LNCaP clone FGC (cell line): Measurements from ENCODE around the gene HHIPL1.

Experiments
- DNase-seq: peaks from one replicate; pipeline ENCODE4 v3.0.0-alpha.2; 2011; ENCODE audit warnings: low read depth
- H3K4me3 ChIP-seq: 2 replicates; pipeline ENCODE4 v1.5.1; 2011; ENCODE audit warnings: mild to moderate bottlenecking, low read depth, low read length, control low read depth
- TF ChIP-seq, protein P1 (sequence below): IDR thresholded peaks from 2 replicates; pipeline ENCODE4 v1.5.1; 2012; ENCODE audit warnings: mild to moderate bottlenecking; ENCODE audit not compliant: control insufficient read depth, insufficient read depth; ENCODE audit errors: extremely low read depth

HHIPL1 gene

DNA sequence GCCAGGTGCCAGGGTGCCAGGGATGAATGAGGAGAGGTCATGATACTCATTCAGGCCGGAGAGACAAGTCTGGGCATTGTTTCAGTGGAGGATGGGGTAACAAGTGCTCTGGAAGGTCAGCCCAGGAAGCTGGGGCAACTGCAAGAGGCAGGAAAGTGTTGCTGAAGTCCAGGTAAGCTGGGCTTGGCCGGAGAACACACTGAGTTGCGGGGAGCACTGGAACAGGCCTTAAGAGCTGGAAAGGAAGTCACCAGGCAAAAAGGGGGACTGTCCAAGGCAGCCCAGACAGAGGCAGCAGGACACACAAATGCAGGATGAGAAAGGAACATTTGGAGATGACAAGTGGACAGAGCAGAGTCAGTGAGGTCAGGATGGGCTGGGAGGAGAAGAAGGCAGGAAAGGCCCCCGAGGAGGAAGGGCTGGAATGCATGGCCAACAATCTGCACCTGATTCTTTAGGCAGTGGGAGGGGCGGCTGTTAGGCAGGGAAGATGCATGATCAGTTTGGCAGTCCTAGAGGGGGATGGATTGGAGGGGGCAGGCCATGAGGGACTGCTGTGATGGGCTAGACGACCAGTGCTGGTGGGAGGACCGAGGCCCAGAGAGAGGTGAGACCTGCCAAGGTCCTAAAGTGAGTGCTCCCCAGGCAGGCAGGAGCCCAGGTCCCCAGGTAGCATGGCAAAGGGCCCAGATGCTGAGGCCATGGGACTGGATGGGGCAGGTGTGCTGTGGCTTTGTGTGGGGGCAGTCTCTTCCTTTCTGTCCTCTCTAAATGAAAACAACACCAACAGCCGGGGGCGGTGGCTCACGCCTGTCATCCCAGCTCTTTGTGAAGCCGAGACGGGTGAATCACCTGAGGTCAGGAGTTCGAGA is 17.2 kb upstream of the HHIPL1 start:
- H3K4me3 ChIP-seq: no peak overlapping the region
- DNase-seq: no peak
- TF ChIP-seq, protein P1, sequence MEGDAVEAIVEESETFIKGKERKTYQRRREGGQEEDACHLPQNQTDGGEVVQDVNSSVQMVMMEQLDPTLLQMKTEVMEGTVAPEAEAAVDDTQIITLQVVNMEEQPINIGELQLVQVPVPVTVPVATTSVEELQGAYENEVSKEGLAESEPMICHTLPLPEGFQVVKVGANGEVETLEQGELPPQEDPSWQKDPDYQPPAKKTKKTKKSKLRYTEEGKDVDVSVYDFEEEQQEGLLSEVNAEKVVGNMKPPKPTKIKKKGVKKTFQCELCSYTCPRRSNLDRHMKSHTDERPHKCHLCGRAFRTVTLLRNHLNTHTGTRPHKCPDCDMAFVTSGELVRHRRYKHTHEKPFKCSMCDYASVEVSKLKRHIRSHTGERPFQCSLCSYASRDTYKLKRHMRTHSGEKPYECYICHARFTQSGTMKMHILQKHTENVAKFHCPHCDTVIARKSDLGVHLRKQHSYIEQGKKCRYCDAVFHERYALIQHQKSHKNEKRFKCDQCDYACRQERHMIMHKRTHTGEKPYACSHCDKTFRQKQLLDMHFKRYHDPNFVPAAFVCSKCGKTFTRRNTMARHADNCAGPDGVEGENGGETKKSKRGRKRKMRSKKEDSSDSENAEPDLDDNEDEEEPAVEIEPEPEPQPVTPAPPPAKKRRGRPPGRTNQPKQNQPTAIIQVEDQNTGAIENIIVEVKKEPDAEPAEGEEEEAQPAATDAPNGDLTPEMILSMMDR: no peak

GRCh38 chr14:99628887-99629618 is 15.9 kb upstream of the HHIPL1 start:
- DNase-seq: peak; percentile 31
- H3K4me3 ChIP-seq: no peak overlapping the region
- TF ChIP-seq, protein P1: peak; percentile 98

- TF ChIP-seq, protein P1: no peak
- DNase-seq: no peak
- no peak overlapping the region for H3K4me3 ChIP-seq
These were observed 14.7 kb upstream of the HHIPL1 start for GRCh38 chr14:99630202-99630601.

- DNase-seq: no peak
- TF ChIP-seq, protein P1: no peak
- no peak overlapping the region for H3K4me3 ChIP-seq
These were observed 12.4 kb upstream of the HHIPL1 start for GRCh38 chr14:99632410-99633035.

GRCh38 chr14:99633141-99633540 is 11.8 kb upstream of the HHIPL1 start:
- H3K4me3 ChIP-seq: no peak overlapping the region
- DNase-seq: no peak
- TF ChIP-seq, protein P1: no peak

DNA sequence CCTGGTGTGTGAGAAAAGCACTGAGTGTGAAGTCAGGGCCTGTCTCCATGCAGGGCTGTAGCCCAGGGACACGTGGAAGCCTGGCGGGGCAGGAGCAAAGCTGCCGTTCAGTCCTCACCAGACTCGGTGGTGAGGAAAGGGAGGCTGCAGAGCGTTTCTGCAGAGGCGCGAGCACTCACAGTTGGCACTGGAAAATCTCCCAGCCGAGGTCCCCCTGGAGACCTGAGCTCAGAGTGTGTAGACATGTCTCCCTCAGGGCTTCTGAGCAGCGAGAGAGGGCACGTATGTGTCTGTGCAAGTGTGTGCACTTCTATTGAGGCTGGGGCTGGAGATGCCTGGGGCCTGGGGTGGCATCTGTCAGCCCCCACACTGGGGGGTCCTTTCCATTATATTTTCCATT is 11.0 kb upstream of the HHIPL1 start:
- no peak for DNase-seq
- TF ChIP-seq, protein P1: no peak
- H3K4me3 ChIP-seq: no peak overlapping the region
